Loucy (cell line): Measurements from ENCODE around the gene GTF3A.

Source experiments
- H2AFZ ChIP-seq: fragments of 200-600 bp; sonication (generic); 2 replicates; pipeline ENCODE4 v1.6.0; 2016; ENCODE audit warnings: antibody characterized with exemption, mild to moderate bottlenecking, low read length, moderate library complexity
- H3F3A ChIP-seq: fragments of 200-600 bp; 2 replicates; pipeline ENCODE4 v1.6.0; 2016; ENCODE audit warnings: antibody characterized with exemption, low read depth, mild to moderate bottlenecking
- H3K27me3 ChIP-seq: fragments of 200-600 bp; sonication (generic); 2 replicates; pipeline ENCODE4 v1.6.1; 2014; ENCODE audit warnings: low read length, mild to moderate bottlenecking; ENCODE audit not compliant: insufficient read depth, poor library complexity, severe bottlenecking
- H3K36me3 ChIP-seq: fragments of 200-600 bp; sonication (generic); 2 replicates; pipeline ENCODE4 v1.6.1; 2016; ENCODE audit warnings: low read length; ENCODE audit not compliant: insufficient read depth
- H3K4me1 ChIP-seq: fragments of 200-600 bp; sonication (generic); 2 replicates; pipeline ENCODE4 v1.5.1; 2014; ENCODE audit warnings: low read length, mild to moderate bottlenecking; ENCODE audit not compliant: insufficient read depth, poor library complexity, severe bottlenecking
- H3K4me2 ChIP-seq: fragments of 200-600 bp; sonication (generic); 2 replicates; pipeline ENCODE4 v1.6.0; 2014; ENCODE audit warnings: antibody characterized with exemption, low read length, low read depth, mild to moderate bottlenecking; ENCODE audit not compliant: poor library complexity, severe bottlenecking
- H3K4me3 ChIP-seq: fragments of 200-600 bp; sonication (generic); 2 replicates; pipeline ENCODE4 v1.5.1; 2014; ENCODE audit warnings: low read length, mild to moderate bottlenecking, mixed read lengths; ENCODE audit not compliant: poor library complexity, severe bottlenecking
- H3K79me2 ChIP-seq: fragments of 200-600 bp; sonication (generic); 2 replicates; pipeline ENCODE4 v1.6.1; 2014; ENCODE audit warnings: low read length; ENCODE audit not compliant: insufficient read depth
- H3K9ac ChIP-seq: fragments of 200-600 bp; sonication (generic); 2 replicates; pipeline ENCODE4 v1.6.0; 2014; ENCODE audit warnings: mild to moderate bottlenecking, low read depth, low read length, moderate library complexity; ENCODE audit not compliant: poor library complexity, severe bottlenecking
- H3K9me2 ChIP-seq: fragments of 200-600 bp; sonication (generic); replicated peaks from 2 replicates; pipeline ENCODE4 v1.6.1; 2016; ENCODE audit warnings: low read depth, low read length, mixed read lengths
- H3K9me3 ChIP-seq: fragments of 200-600 bp; sonication (generic); 2 replicates; pipeline ENCODE4 v1.6.1; 2014; ENCODE audit warnings: mild to moderate bottlenecking, antibody characterized with exemption, low read length, low read depth; ENCODE audit not compliant: insufficient read depth
- H4K20me1 ChIP-seq: fragments of 200-600 bp; sonication (generic); 2 replicates; pipeline ENCODE4 v1.6.0; 2014; ENCODE audit warnings: antibody characterized with exemption, low read length, mild to moderate bottlenecking; ENCODE audit not compliant: insufficient read depth, poor library complexity, severe bottlenecking
- EZH2phosphoT487 ChIP-seq: fragments of 200-600 bp; IDR thresholded peaks from 2 replicates; pipeline ENCODE4 v1.6.1; 2018; ENCODE audit warnings: antibody characterized with exemption, mild to moderate bottlenecking, moderate library complexity, borderline replicate concordance
- TF ChIP-seq, protein P1 (sequence below): fragments of 200-600 bp; sonication (generic); conservative IDR thresholded peaks from 2 replicates; pipeline ENCODE4 v1.5.1; 2014; ENCODE audit warnings: mild to moderate bottlenecking, antibody characterized with exemption, low read length

The GTF3A gene

GRCh38 chr13:27482983-27483382, 58.6 kb downstream of the GTF3A start:
- TF ChIP-seq, protein P1, sequence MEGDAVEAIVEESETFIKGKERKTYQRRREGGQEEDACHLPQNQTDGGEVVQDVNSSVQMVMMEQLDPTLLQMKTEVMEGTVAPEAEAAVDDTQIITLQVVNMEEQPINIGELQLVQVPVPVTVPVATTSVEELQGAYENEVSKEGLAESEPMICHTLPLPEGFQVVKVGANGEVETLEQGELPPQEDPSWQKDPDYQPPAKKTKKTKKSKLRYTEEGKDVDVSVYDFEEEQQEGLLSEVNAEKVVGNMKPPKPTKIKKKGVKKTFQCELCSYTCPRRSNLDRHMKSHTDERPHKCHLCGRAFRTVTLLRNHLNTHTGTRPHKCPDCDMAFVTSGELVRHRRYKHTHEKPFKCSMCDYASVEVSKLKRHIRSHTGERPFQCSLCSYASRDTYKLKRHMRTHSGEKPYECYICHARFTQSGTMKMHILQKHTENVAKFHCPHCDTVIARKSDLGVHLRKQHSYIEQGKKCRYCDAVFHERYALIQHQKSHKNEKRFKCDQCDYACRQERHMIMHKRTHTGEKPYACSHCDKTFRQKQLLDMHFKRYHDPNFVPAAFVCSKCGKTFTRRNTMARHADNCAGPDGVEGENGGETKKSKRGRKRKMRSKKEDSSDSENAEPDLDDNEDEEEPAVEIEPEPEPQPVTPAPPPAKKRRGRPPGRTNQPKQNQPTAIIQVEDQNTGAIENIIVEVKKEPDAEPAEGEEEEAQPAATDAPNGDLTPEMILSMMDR, result no peak
- no peak for TF ChIP-seq EZH2phosphoT487
- H3K79me2 ChIP-seq, result no peaks in the 10 kb centered on the region
- H3K9ac ChIP-seq, result no peak overlapping the region
- no peaks in the 10 kb centered on the region for H3K9me2 ChIP-seq
- no peak overlapping the region for H3K4me3 ChIP-seq
- no peaks in the 10 kb centered on the region for H3F3A ChIP-seq
- H4K20me1 ChIP-seq, result no peaks in the 10 kb centered on the region
- no peaks in the 10 kb centered on the region for H3K9me3 ChIP-seq
- H3K36me3 ChIP-seq, result no peaks in the 10 kb centered on the region
- H2AFZ ChIP-seq, result 0 out of 2 replicates have a peak overlapping the region, but pooled peaks have one; percentile 21
- H3K27me3 ChIP-seq, result no peaks in the 10 kb centered on the region
- peaks cover 19% of the 10 kb centered on the region for H3K4me1 ChIP-seq
- no peak overlapping the region for H3K4me2 ChIP-seq

GRCh38 chr13:27483421-27483820, 59.0 kb downstream of the GTF3A start:
- H3K79me2 ChIP-seq, result no peaks in the 10 kb centered on the region
- no peaks in the 10 kb centered on the region for H3F3A ChIP-seq
- TF ChIP-seq, protein P1, result no peak
- no peak for TF ChIP-seq EZH2phosphoT487
- H3K9me2 ChIP-seq, result no peaks in the 10 kb centered on the region
- H3K4me2 ChIP-seq, result no peak overlapping the region
- no peaks in the 10 kb centered on the region for H3K36me3 ChIP-seq
- 0 out of 2 replicates have a peak overlapping the region, but pooled peaks have one; percentile 21 for H2AFZ ChIP-seq
- no peak overlapping the region for H3K4me3 ChIP-seq
- H3K9ac ChIP-seq, result no peak overlapping the region
- peaks cover 15% of the 10 kb centered on the region for H3K4me1 ChIP-seq
- no peaks in the 10 kb centered on the region for H4K20me1 ChIP-seq
- no peaks in the 10 kb centered on the region for H3K27me3 ChIP-seq
- no peaks in the 10 kb centered on the region for H3K9me3 ChIP-seq
